ENCODE measurements around the gene ATP11B. TPM values are rescaled to one million over a fixed set of nuclear protein-coding genes. Genes with fewer than 3 reads are reported as not detected.

The ATP11B gene
- total and polyA plus RNA-seq, 2 experiments from 2014 or later = 5.8 to 24.7 TPM

GRCh38 chr3:182810574-182811268, 17.4 kb downstream of the ATP11B start:
- H3K9me3 Mint-ChIP-seq = no peaks in the 10 kb centered on the region

More at GRCh38 chr3:182810574-182811268, 17.4 kb downstream of the ATP11B start:
- no peak overlapping the region for H3K4me3 Mint-ChIP-seq
- Histone ChIP-seq H3K4me2 (no peak overlapping the region), H3K79me2 (replicated peaks; ENCODE audit: insufficient read depth) (peaks cover 7% of the 10 kb centered on the region), H2AFZ (no peak overlapping the region), H3K36me3 (ENCODE audit: insufficient read depth) (no peaks in the 10 kb centered on the region), H3F3A (replicated peaks; ENCODE audit: low read depth) (no peaks in the 10 kb centered on the region), H3K4me1 (ENCODE audit: insufficient read depth) (no peaks in the 10 kb centered on the region), H4K20me1 (replicated peaks; ENCODE audit: insufficient read depth) (no peaks in the 10 kb centered on the region), H3K27ac (ENCODE audit: low read depth) (no peak overlapping the region), H3K9me2 (ENCODE audit: insufficient read depth) (no peaks in the 10 kb centered on the region), H3K27me3 (ENCODE audit: insufficient read depth) (no peaks in the 10 kb centered on the region), H3K4me3 (no peak overlapping the region)
- H3K4me1 Mint-ChIP-seq = peaks cover 3% of the 10 kb centered on the region; the same call in 2 of the 3 replicates
- no peaks in the 10 kb centered on the region for H3K36me3 Mint-ChIP-seq (ENCODE audit: low read depth)
- DNase-seq (ENCODE audit: low spot score) (no peak), ATAC-seq (no peak)
- H3K27me3 Mint-ChIP-seq (ENCODE audit: insufficient read depth, low read depth, poor library complexity) = peaks cover 2% of the 10 kb centered on the region
- H3K27ac Mint-ChIP-seq = no peak overlapping the region
- TF ChIP-seq ZNF114 (CRISPR knock-in tag; IDR thresholded peaks at IDR 0.05) = no peak
- no peak for TF ChIP-seq EZH2 (IDR thresholded peaks at IDR 0.05; ENCODE audit: low read depth, unreplicated experiment)
- TF ChIP-seq CREB1 (CRISPR knock-in tag; IDR thresholded peaks at IDR 0.05; ENCODE audit: low read depth) = no peak
- TF ChIP-seq ZNF462 (CRISPR knock-in tag; IDR thresholded peaks at IDR 0.05) = no peak
- TF ChIP-seq NANOG (IDR thresholded peaks at IDR 0.05; ENCODE audit: borderline replicate concordance) = no peak
- TF ChIP-seq CTCF (conservative IDR thresholded peaks at IDR 0.05; ENCODE audit: low read depth in 2 of 2) = no peak
- TF ChIP-seq JUNB (IDR thresholded peaks at IDR 0.05; ENCODE audit: unreplicated experiment) = no peak
